Epithelial cell of proximal tubule (primary cell): ENCODE measurements around the gene MCEE. TPM values are rescaled to one million over a fixed set of nuclear protein-coding genes. Genes with fewer than 3 reads are reported as not detected.
A peak's percentile ranks its signal among the peaks of the same experiment; 100 is the strongest.

Experiments
- DNase-seq: peaks from one replicate; pipeline ENCODE4 v3.0.0-alpha.2; 2011; ENCODE audit warnings: low read depth
- H3K4me3 ChIP-seq: 2 replicates; pipeline ENCODE4 v1.5.1; 2011; ENCODE audit warnings: low read depth, mild to moderate bottlenecking, low read length
- total RNA-seq: library from RNA; depleted of rRNA; stranded (reverse); fragments of >200 nt; gene quantifications from 2 replicates; pipeline ENCODE4 v1.2.3, GENCODE V29; 2015
- TF ChIP-seq, protein P1 (sequence below): conservative IDR thresholded peaks from 2 replicates; pipeline ENCODE4 v1.5.1; 2012; ENCODE audit warnings: low read depth, mild to moderate bottlenecking, low read length

The MCEE gene
- total RNA-seq, 1 donor from 2014 or later, result 2.4 TPM

DNA sequence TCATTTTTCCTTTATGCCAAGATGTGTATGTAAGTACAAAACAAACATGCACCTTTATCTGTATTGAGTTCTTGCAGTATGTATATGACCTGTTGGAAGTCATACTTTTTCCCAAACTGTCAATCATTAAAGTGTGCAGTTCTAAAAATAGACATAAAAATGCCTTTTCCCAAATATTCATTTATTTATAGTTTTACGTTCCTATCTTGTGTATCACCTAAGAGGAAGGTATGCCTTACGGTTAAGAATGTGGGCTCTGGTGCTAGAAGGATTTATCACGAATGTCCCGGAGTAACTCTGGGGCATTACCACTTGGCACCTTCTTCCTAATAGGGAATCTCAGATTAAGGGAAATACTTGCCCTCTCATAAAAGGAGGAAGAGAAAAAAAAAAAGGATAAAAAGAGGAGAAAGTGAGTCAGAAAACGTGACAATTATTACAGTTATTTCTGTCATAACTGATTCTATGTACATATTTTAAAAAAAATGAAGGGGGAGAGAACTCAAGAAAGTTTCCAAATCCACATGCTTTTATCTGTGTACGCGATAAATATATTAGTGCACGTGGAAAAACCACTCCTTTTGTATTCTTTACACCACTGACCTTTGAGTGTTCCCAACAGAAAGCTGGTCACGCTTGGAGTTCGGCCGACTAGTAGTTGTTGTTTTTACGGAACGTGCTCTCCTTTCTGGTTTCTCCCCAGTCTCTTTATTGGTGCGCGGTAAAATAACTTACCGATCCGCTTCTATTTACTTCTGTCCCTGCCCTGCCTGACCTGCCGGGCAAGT, 721 bp downstream of the MCEE start:
- no peak for DNase-seq
- H3K4me3 ChIP-seq, result peak overlapping the region; percentile 96
- TF ChIP-seq, protein P1, sequence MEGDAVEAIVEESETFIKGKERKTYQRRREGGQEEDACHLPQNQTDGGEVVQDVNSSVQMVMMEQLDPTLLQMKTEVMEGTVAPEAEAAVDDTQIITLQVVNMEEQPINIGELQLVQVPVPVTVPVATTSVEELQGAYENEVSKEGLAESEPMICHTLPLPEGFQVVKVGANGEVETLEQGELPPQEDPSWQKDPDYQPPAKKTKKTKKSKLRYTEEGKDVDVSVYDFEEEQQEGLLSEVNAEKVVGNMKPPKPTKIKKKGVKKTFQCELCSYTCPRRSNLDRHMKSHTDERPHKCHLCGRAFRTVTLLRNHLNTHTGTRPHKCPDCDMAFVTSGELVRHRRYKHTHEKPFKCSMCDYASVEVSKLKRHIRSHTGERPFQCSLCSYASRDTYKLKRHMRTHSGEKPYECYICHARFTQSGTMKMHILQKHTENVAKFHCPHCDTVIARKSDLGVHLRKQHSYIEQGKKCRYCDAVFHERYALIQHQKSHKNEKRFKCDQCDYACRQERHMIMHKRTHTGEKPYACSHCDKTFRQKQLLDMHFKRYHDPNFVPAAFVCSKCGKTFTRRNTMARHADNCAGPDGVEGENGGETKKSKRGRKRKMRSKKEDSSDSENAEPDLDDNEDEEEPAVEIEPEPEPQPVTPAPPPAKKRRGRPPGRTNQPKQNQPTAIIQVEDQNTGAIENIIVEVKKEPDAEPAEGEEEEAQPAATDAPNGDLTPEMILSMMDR, result no peak

DNA sequence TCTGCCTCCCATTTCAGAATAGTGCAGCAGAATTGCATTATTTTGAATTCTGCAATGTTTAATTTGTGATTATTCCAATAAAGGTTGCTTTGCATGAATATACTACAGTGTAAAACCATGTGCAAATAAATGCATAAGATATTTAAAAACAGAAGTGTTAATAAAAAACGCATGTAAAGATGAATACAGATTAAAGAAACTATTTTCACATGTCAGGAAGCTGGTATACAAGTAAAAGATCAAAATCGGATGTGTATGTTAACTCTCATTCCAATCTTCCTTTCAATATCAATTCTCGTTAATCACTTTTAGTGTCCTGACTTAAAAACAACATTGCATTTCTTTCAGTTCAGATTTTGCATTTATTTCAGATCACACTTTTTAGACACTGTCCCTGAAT, 3.1 kb downstream of the MCEE start:
- no peak overlapping the region for H3K4me3 ChIP-seq
- TF ChIP-seq, protein P1, result no peak
- no peak for DNase-seq

DNA sequence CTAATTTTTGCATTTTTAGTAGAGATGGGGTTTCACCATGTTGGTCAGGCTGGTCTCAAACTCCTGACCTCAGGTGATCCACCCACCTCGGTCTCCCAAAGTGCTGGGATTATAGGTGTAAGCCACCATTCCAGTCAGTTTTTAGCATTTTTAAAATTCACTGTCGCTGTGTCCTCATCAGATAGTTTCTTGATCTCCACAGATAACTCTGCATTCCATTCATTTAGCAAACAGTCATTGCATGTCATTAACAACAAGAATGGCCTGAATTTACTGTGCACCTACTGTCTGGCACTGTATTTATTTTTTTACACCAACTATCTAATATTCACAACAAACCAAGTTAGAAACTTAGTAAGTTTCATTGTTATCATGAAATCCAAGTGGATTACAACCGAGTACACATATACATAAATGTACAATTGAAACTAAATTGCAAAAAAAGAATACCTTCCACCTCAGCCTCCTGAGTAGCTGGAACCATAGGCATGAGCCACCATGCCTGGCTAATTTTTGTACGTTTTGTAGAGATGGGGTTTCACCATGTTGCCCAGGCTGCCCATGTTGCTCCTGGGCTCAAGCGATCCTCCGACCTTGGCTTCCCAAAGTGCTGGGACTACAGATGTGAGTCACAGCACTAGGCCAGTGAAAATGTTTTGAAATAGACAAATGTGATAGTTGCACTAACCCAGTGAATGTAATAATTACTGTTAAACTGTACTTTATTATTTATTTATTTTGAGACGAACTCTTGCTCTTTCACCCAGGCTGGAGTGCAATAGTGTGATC, 4.3 kb downstream of the MCEE start:
- H3K4me3 ChIP-seq, result no peak overlapping the region
- TF ChIP-seq, protein P1, result no peak
- DNase-seq, result no peak

DNA sequence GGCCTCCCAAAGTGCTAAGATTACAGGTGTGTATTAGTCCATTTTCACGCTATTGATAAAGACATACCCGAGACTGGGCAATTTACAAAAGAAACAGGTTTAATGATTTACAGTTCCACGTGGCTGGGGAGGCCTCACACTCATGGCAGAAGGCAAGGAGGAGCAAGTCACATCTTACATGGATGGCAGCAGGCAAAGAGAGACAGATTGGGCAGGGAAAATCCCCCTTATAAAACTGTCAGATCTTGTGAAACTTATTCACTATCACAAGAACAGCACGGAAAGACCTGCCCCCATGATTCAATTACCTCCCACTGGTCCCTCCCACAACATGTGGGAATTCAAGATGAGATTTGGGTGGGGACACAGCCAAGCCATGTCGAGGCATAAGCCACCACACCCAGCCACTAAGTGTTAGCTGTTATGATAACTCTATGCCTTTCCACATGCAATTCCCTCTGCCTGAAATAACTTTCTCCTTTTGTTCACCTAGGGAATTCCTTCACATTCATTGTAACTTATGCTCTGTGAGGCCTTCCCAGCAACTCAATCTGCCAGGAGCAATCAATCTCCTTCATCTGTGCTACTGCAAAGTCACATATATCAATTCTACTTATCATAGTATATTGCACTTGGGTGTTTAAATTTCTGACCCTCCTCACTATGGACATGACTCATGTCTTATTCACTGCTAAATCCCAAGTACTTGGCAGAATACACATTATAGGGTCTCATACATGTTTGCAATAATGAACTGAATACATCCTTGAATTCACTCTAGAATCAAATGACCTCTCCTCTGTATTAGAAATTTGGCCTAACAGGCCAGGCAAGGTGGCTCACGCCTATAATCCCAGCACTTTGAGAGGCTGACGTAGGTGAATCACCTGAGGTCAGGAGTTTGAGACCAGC, 7.4 kb downstream of the MCEE start:
- no peak overlapping the region for H3K4me3 ChIP-seq
- no peak for DNase-seq
- TF ChIP-seq, protein P1, result no peak

DNA sequence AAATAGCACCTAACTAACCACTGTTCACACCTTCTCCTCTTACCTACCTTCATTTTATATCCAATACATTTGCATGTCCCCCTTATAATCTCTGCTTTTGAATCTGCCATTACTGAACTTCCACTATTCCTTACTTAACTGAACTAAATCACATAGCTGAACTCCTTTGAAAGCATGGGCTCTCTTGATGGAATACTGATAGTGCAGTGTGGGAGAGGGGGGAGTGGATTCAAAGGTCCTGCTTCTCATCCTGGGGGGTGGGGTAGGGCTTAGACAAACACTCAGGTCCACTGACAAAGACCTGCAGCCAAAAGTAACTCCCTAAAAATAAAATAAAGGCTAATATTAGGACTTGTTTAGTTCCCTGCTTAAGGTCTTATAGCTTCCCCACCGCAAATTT, 8.6 kb downstream of the MCEE start:
- no peak for DNase-seq
- TF ChIP-seq, protein P1, result no peak
- no peak overlapping the region for H3K4me3 ChIP-seq

DNA sequence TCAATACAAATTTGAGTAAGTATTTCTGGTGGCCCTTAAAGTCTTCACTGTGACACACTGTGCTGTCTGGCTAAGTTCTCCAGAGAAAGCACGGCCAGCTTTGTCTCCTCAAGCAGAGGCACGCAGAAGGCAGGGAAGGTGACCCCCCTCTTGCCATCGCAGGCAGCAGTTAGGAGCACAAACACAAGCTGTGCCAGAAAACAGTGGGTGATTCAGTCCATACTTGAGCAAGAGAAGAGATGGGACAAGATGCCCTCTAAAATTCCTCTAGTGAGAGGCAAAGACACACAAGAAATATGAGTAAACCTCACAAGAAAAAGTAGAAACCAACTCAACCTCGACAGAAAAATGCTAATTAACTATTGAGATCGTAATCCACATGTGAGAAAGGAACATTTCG, 9.8 kb downstream of the MCEE start:
- no peak overlapping the region for H3K4me3 ChIP-seq
- no peak for DNase-seq
- TF ChIP-seq, protein P1, result no peak
